Stimulated activated naive CD8-positive, alpha-beta T cell treated with anti-CD3 and anti-CD28 coated beads, Interleukin-15, Interleukin-2, amounts not matched to agents 100 ng/mL and 50 ng/mL, for 24 hours (primary cell): ENCODE data around the gene ZBTB18.

Source experiments
- H3K27ac Mint-ChIP-seq: one replicate; pipeline ENCODE4 v1.8.0; 2021; ENCODE audit warnings: mild to moderate bottlenecking, mixed read lengths
- H3K27me3 Mint-ChIP-seq: one replicate; pipeline ENCODE4 v1.8.0; 2021; ENCODE audit warnings: mixed read lengths
- H3K36me3 Mint-ChIP-seq: one replicate; pipeline ENCODE4 v1.8.0; 2021; ENCODE audit warnings: low read depth, mixed read lengths
- H3K4me1 Mint-ChIP-seq: one replicate; pipeline ENCODE4 v1.8.0; 2021; ENCODE audit warnings: low read depth, mixed read lengths
- H3K4me3 Mint-ChIP-seq: one replicate; pipeline ENCODE4 v1.8.0; 2021; ENCODE audit warnings: mild to moderate bottlenecking, mixed read lengths
- H3K9me3 Mint-ChIP-seq: one replicate; pipeline ENCODE4 v1.8.0; 2021; ENCODE audit warnings: mixed read lengths

Gene ZBTB18

DNA sequence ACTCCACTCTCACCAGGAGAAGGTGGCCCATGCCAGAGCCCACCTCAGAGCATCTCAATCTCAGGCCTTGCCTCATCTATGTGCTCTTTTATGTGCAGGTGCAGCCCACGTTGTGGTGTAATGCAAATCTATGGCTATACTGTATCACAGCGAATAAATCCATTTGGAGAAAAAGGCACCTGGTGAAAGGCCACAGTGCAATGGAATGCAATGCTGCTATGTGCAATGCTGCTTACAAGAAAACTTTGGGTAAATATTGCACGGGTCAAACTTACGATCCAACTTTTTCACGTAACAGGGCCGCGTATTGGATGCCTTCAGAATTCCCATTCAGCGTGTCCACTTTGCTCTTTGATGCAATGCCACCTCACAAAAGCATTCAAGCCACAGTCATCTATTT, 13.5 kb downstream of the ZBTB18 start:
- Mint-ChIP-seq H3K9me3 (no peaks in the 10 kb centered on the region), H3K27ac (no peak overlapping the region), H3K36me3 (no peaks in the 10 kb centered on the region), H3K4me3 (no peak overlapping the region), H3K27me3 (no peaks in the 10 kb centered on the region), H3K4me1 (peaks cover 17% of the 10 kb centered on the region)

DNA sequence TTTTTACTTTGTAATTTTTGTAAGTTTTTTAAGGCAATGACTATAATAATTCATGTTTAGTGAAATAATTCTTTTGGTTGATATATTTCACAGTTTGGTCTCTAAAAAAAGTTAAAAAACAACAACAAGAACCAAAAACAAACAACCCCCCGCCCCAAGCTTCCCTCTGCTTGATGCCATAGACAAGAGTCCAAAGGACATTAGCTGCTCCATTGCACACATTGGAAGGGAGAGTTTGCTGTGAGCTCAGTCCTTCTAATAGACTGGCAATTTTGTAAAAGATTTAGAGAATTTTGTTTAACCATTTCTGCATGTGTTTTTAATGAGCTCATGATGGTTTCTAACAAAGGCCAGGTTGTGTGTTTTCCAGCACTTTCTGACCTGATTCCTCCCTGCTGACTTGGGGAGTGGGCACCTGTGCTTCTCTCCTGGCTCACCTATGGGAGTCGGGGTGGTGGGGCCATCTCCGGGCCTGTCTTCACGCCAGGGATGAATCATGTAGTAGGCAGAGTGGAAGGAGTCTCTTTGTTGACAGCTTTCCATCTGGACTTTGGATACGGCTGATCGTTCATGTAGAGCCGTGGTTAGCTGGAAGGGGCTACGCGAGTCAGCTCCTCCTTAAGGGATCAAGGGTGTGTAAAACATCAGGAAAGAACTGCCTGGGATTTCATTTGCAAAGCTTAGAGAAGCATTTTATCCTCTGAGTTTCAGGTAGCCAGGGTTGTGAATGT, 14.1 kb downstream of the ZBTB18 start:
- Mint-ChIP-seq H3K27ac (no peak overlapping the region), H3K4me3 (no peak overlapping the region), H3K27me3 (no peaks in the 10 kb centered on the region), H3K36me3 (no peaks in the 10 kb centered on the region), H3K9me3 (no peaks in the 10 kb centered on the region), H3K4me1 (peaks cover 17% of the 10 kb centered on the region)

DNA sequence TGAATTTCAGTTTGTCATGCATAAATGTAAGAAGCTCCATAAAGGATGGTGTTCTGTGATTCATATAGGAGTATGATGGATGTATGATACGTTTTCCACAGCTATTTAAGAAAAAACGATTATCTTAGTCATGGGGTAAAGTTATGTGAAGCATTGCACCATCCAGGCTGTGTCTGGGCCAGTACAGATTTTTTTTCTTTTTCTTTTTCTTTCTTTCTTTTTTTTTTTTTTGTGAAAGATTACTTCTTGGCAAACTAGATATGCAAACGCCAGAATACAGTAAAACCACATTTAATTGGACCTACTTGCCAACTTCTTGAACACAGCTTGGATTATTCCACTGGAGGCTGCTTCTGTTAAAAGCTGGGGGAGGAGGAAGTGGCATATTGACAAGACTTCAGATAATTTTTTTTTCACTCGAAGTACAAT, 14.9 kb downstream of the ZBTB18 start:
- Mint-ChIP-seq H3K27ac (no peak overlapping the region), H3K36me3 (no peaks in the 10 kb centered on the region), H3K4me1 (peaks cover 17% of the 10 kb centered on the region), H3K27me3 (no peaks in the 10 kb centered on the region), H3K9me3 (no peaks in the 10 kb centered on the region), H3K4me3 (no peak overlapping the region)

DNA sequence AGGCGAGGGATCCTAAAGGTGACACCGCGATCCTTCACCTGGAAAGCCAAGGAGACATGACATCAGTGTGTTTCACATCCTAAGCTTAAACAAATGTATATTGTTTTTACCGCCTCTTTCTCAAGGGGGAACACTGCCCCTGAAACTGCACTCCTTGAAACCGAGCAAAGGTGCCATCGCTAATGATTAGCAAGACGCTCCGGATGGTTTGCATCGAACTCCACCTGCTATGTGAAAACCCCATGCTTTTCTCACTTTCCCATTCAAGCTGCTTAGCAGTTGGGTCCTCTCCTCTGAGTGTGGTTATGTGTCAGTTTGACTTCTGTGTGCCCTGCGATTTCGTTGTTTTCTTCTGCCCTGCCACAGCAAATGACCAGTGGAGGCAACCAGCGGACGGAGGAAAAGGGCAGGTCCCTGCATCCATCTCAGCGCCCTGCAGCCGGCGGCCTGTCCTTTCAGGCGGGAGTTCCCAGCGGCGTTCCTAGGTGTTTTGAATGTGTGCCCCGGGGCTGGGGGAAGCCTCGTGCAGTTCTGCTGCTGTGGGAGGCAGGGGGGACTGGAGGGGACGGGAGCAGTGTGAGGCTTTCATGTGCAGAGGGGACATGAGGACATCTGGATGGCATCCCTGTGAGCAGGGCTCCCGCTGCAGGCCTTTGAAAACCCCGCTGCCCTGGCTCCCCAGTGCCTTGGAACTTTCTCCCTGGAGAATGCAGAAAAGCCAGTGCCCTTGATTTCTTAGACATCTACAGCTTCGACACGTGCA, 16.1 kb downstream of the ZBTB18 start:
- Mint-ChIP-seq H3K4me3 (no peak overlapping the region), H3K27me3 (no peaks in the 10 kb centered on the region)

DNA sequence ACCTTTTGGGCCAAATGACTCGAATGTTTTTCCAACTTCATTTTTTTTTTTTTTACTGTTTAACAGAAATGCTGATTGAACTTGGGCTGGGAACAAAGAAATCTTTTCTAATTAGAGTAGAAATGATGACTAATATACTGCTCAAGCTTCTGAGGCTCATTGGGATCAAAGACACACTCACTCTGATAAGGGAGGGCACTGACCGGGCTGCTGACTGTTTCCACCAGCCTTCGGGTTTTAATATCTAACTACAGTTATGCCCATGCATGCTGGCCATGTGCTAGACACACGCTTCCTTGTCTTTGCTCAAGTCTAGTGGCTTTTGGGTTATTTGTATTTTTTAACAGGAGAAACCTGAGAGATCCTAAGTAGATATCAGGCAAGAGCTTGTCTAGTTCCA, 16.8 kb downstream of the ZBTB18 start:
- H3K27me3 Mint-ChIP-seq, result no peaks in the 10 kb centered on the region

More for the DNA sequence above, 16.1 kb downstream of the ZBTB18 start:
- Mint-ChIP-seq H3K4me1 (peaks cover 17% of the 10 kb centered on the region), H3K9me3 (no peaks in the 10 kb centered on the region), H3K27ac (no peak overlapping the region), H3K36me3 (no peaks in the 10 kb centered on the region)

DNA sequence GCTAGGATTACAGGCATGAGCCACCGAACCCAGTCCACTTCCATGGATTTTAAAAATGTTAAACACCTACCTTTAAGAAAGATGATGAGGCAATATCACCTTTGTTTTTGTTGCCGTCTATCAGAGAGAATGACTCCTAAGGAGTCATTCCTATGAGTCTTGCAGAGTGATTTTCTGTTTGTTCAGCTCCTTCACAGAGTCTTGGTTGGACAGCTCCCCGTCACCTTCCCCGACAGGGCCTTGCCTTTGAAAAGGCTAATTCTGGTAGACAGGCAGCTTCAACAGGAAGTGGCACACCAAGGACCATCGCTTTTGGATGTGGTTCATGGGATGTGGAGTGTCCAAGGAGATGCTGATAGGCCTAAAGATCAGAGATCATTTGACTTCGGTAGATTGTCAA, 17.5 kb downstream of the ZBTB18 start:
- peaks cover 17% of the 10 kb centered on the region for H3K4me1 Mint-ChIP-seq
- H3K36me3 Mint-ChIP-seq, result no peaks in the 10 kb centered on the region
- H3K27me3 Mint-ChIP-seq, result no peaks in the 10 kb centered on the region
- H3K9me3 Mint-ChIP-seq, result no peaks in the 10 kb centered on the region
- no peak overlapping the region for H3K27ac Mint-ChIP-seq
- no peak overlapping the region for H3K4me3 Mint-ChIP-seq

More for the DNA sequence above, 16.8 kb downstream of the ZBTB18 start:
- H3K9me3 Mint-ChIP-seq, result no peaks in the 10 kb centered on the region
- no peak overlapping the region for H3K27ac Mint-ChIP-seq
- no peak overlapping the region for H3K4me3 Mint-ChIP-seq
- H3K36me3 Mint-ChIP-seq, result no peaks in the 10 kb centered on the region
- peaks cover 17% of the 10 kb centered on the region for H3K4me1 Mint-ChIP-seq

DNA sequence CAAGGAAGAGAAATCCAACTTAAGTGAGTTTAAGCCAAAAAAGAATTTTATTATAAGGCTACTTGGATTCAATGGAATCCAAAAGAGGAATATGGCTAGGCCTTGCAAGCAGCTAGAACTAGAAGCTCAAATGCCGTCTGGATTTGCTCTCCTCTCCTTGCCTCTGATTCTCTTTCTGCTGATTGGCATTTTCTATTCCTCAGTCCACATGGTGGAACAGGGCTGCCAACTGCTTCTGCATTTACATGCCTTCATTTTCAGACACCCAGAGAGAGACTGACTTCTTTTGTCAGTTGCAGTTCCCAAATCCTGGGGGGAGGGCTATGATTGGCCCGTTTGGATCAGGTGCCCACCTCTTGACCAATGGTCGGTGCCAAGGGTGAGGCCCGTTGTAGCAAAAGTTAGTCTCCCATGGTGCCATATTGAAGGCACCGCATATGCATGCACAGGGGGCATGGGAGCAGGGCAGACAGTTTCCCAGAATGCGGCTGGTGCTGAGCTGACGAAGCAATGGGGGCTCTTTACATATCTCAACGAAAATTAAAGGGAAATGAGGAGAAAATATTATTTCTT, 18.3 kb downstream of the ZBTB18 start:
- no peaks in the 10 kb centered on the region for H3K27me3 Mint-ChIP-seq
- peaks cover 26% of the 10 kb centered on the region for H3K4me1 Mint-ChIP-seq
- no peak overlapping the region for H3K27ac Mint-ChIP-seq
- H3K36me3 Mint-ChIP-seq, result no peaks in the 10 kb centered on the region
- H3K4me3 Mint-ChIP-seq, result no peak overlapping the region
- H3K9me3 Mint-ChIP-seq, result no peaks in the 10 kb centered on the region

DNA sequence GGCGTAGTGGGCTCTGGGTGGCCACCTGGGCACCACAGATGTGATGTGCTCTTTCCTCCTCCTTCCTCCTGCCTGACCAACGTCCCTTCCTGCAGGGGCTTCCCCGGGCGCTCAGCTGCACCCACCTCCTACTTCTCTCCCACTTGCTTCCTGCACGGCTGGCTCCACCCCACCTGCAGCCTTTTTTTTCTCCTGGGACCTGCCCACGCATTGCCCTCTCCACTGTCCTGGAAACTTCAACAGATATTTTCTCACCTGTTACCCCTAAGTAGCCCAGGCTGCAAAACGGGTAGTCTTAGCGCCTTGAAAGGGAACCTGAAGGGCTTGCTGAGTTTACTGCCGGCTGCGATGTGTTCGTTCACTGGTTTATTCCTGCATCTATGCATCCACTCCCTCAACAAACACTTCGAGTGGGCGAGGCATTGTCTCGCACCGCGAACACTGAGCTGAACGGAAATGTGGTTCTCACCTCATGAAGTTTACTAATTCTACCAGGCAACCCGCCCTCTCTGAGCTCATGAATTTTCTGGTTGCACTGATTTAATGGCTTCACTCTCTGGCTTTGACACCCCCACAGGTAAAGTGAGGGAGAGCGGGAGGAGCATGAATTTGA, 23.6 kb downstream of the ZBTB18 start:
- Mint-ChIP-seq H3K4me3 (peak overlapping the region; percentile 71), H3K27ac (peak overlapping the region; percentile 52), H3K36me3 (no peaks in the 10 kb centered on the region), H3K27me3 (no peaks in the 10 kb centered on the region), H3K4me1 (peaks cover 35% of the 10 kb centered on the region), H3K9me3 (no peaks in the 10 kb centered on the region)

DNA sequence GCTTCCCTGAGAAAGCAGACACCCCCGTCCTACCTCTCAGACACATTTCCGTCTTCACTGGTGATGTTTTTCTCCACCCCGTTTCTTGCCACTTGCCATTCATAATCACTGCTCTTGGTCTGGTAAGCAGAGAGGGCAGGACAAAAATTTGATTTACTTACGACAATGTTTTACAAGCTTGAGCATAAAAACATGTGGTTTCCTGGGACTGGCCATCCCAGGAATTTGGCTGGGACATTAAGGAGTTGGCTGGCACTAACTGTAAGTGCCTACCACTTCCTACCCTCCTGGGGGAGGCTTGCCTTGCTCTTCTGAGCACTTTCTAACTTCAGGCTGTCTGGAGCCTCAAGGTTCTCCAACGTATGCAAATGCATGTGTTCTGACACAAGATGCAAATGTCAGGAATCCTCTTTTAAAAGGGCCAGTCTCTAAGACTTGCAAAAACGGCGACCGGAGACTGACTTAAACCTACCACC, 24.2 kb downstream of the ZBTB18 start:
- no peaks in the 10 kb centered on the region for H3K36me3 Mint-ChIP-seq
- no peaks in the 10 kb centered on the region for H3K27me3 Mint-ChIP-seq

DNA sequence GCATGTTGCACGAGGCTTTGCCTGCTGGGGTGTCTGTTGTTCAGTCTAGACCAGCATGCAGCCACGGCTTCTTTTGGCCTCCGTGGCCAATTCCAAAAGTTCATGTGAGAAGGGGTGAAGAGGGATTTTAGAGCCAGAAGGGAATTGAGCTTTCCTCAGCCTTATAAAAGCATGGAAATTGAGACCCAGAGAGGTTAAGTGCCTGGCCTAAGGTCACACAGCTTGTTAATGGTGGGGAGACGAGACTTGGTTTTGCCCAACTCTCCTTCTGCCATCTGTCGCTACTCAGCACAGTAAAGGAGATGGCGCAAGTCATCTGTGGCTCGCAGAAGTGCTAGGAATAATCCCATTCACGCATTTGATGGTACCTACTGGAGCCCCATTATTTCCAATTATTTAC, 25.7 kb downstream of the ZBTB18 start:
- H3K4me1 Mint-ChIP-seq, result peaks cover 35% of the 10 kb centered on the region
- no peak overlapping the region for H3K27ac Mint-ChIP-seq
- no peaks in the 10 kb centered on the region for H3K27me3 Mint-ChIP-seq
- H3K4me3 Mint-ChIP-seq, result no peak overlapping the region
- no peaks in the 10 kb centered on the region for H3K9me3 Mint-ChIP-seq
- H3K36me3 Mint-ChIP-seq, result no peaks in the 10 kb centered on the region

More for the DNA sequence above, 24.2 kb downstream of the ZBTB18 start:
- peak overlapping the region; percentile 71 for H3K4me3 Mint-ChIP-seq
- peak overlapping the region; percentile 38 for H3K27ac Mint-ChIP-seq
- H3K9me3 Mint-ChIP-seq, result no peaks in the 10 kb centered on the region
- H3K4me1 Mint-ChIP-seq, result peaks cover 35% of the 10 kb centered on the region

DNA sequence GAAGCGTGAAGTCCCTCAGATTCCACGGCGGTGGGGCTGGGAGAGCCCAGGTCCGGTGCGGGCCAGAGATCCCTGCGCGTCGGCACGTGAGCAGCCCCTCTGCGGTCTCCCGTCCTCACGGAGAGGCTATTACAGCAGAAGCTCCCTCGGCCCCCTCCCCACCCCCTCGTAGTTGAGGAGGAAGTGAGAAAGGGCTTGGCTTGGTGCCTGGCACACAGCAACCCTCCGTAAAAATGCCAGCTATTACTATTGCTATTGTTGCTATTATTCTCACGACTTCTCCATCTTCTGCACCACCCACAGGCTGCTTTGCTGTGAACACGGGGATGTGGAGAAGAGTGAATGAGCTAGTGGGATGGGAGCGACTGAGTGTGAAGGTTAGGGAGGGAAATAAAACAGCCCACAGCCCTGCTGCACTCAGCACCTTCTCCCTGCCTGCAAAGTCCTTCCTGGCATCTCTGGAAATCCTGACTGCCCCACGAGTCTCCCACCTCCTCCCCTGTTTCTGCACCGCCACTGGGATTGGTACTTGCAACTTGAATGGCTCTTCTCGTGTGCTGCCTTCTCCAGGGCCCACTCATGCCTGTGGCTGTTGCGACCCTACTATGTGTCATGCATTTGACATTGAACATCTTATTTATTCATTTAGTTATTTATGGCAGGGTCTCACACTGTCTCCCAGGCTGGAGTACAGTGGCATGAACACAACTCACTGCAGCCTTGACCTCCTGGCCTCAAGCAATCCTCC, 26.6 kb downstream of the ZBTB18 start:
- H3K27me3 Mint-ChIP-seq, result peaks cover 4% of the 10 kb centered on the region
- no peak overlapping the region for H3K27ac Mint-ChIP-seq

DNA sequence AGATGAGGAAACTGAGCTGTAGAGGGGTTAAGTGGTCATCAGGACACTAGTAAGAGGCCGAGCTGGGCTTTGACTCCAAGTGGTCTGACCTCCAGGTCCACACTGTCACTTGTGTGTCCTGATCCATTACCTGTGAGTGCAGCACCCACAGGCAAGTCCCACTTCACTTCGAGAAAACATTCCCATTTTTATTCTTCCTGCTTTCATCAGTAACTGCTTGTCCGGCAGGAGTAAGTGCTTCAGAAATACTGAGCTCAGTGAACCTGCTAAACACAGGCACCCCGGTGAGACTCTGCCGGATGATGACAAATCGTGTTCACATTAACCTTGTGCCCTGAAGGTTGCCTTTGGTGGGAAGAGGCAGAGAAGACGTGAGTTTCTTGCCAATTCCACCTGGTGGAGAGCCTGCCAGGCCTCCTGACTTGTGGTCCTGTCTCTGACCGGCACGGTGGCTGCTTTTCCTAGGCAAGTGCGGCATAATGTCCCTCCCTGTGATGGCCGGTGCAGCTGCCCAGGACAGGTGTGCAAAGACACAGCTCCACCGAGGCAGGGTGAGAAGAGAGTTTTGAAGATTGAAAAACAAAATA, 29.4 kb downstream of the ZBTB18 start:
- Mint-ChIP-seq H3K4me1 (peaks cover 16% of the 10 kb centered on the region), H3K9me3 (no peaks in the 10 kb centered on the region), H3K4me3 (no peak overlapping the region), H3K36me3 (no peaks in the 10 kb centered on the region), H3K27ac (no peak overlapping the region), H3K27me3 (peaks cover 16% of the 10 kb centered on the region)

More for the DNA sequence above, 26.6 kb downstream of the ZBTB18 start:
- no peaks in the 10 kb centered on the region for H3K9me3 Mint-ChIP-seq
- H3K4me3 Mint-ChIP-seq, result no peak overlapping the region
- H3K4me1 Mint-ChIP-seq, result peaks cover 35% of the 10 kb centered on the region
- H3K36me3 Mint-ChIP-seq, result no peaks in the 10 kb centered on the region

DNA sequence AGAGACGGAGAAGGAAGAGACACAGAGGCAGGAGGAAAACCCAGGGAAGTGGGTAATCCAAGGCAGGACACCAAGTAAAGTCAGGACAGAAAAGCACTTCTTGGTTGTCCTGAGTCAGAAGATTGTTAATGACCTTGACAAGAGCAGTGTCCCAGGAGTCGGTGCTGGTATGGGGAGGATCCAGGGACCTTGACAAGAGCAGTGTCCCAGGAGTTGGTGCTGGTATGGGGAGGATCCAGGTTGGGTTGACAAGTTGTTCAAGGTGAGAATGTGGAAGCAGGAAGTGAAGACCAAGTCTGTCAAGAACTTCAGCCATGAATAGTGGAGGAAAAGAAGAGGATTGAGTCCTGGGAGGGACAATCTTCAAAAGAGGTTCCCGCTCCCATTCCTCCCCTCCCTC, 31.9 kb downstream of the ZBTB18 start:
- no peak overlapping the region for H3K27ac Mint-ChIP-seq
- no peaks in the 10 kb centered on the region for H3K36me3 Mint-ChIP-seq
- peaks cover 16% of the 10 kb centered on the region for H3K27me3 Mint-ChIP-seq
- H3K9me3 Mint-ChIP-seq, result no peaks in the 10 kb centered on the region
- peaks cover under 1% of the 10 kb centered on the region for H3K4me1 Mint-ChIP-seq
- H3K4me3 Mint-ChIP-seq, result no peak overlapping the region

DNA sequence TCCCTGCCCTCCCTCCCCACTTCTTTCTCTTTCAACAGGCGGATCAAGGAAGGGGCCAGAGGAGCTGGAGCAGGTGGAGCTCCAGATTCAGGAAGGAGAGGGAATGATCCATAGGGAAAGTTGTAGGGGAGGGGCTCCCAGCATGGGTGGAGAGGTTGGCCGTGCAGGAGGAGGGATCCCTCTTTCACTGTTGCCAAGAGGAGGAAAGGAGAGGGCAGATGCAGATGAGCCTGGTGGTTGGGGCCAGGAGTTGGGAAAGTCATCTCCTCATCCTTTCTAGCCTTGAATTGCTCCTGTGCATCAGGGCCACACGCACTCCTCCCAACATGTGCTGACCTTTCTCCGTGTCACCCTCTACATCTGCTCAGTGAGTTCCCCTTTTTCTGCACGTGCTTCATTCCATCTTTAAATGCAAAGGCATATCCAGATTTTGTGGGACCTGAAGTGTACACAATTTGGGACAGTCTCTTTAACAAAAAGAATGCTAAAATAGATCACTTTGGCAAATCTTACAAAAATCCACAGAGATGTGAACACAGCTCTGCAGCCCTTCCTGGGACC, 32.4 kb downstream of the ZBTB18 start:
- H3K27ac Mint-ChIP-seq, result no peak overlapping the region
- H3K9me3 Mint-ChIP-seq, result no peaks in the 10 kb centered on the region
- no peaks in the 10 kb centered on the region for H3K36me3 Mint-ChIP-seq
- H3K4me1 Mint-ChIP-seq, result no peaks in the 10 kb centered on the region
- H3K27me3 Mint-ChIP-seq, result peaks cover 16% of the 10 kb centered on the region
- H3K4me3 Mint-ChIP-seq, result no peak overlapping the region
